ENCODE measurements around the gene SEMA3A.

SEMA3A gene

GRCh38 chr7:84142726-84143125, 51.9 kb downstream of the SEMA3A start:
- TF ChIP-seq EZH2phosphoT487 (conservative IDR thresholded peaks at IDR 0.05; ENCODE audit: low read length): no peak
- TF ChIP-seq CTCF (IDR thresholded peaks at IDR 0.05; ENCODE audit: insufficient read depth, low read length, poor library complexity, severe bottlenecking): no peak
- H3K79me2 ChIP-seq (ENCODE audit: insufficient read depth, low read length): no peaks in the 10 kb centered on the region

GRCh38 chr7:84139986-84140729, 54.4 kb downstream of the SEMA3A start:
- no peak overlapping the region for H3K9ac ChIP-seq (ENCODE audit: low read length)
- H3K9me2 ChIP-seq (replicated peaks; ENCODE audit: insufficient read depth, low read length): no peaks in the 10 kb centered on the region
- no peaks in the 10 kb centered on the region for H3K9me3 ChIP-seq (ENCODE audit: insufficient read depth, low read length)
- no peaks in the 10 kb centered on the region for H3F3A ChIP-seq (ENCODE audit: insufficient read depth)
- H3K27me3 ChIP-seq (ENCODE audit: low read length): no peaks in the 10 kb centered on the region
- no peak overlapping the region for H3K4me3 ChIP-seq (ENCODE audit: insufficient read depth, low read length, poor library complexity, severe bottlenecking)
- no peak for TF ChIP-seq EZH2phosphoT487 (conservative IDR thresholded peaks at IDR 0.05; ENCODE audit: low read length)
- no peak for TF ChIP-seq CTCF (IDR thresholded peaks at IDR 0.05; ENCODE audit: insufficient read depth, low read length, poor library complexity, severe bottlenecking)
- H3K27ac ChIP-seq (ENCODE audit: low read depth, low read length): no peak overlapping the region
- H3K36me3 ChIP-seq (ENCODE audit: low read length): no peaks in the 10 kb centered on the region
- no peak overlapping the region for H3K4me2 ChIP-seq (ENCODE audit: low read depth, low read length, poor library complexity, severe bottlenecking)
- H4K20me1 ChIP-seq (ENCODE audit: low read depth, low read length): no peaks in the 10 kb centered on the region; the same call in 1 of the 2 replicates
- H2AFZ ChIP-seq (ENCODE audit: low read depth, low read length, severe bottlenecking): no peak overlapping the region
- no peaks in the 10 kb centered on the region for H3K79me2 ChIP-seq (ENCODE audit: insufficient read depth, low read length)

More at GRCh38 chr7:84142726-84143125, 51.9 kb downstream of the SEMA3A start:
- H2AFZ ChIP-seq (ENCODE audit: low read depth, low read length, severe bottlenecking): no peak overlapping the region
- H3K36me3 ChIP-seq (ENCODE audit: low read length): no peaks in the 10 kb centered on the region
- H3K4me2 ChIP-seq (ENCODE audit: low read depth, low read length, poor library complexity, severe bottlenecking): no peak overlapping the region
- no peaks in the 10 kb centered on the region for H3F3A ChIP-seq (ENCODE audit: insufficient read depth)
- no peaks in the 10 kb centered on the region for H3K9me2 ChIP-seq (replicated peaks; ENCODE audit: insufficient read depth, low read length)
- H3K9ac ChIP-seq (ENCODE audit: low read length): no peak overlapping the region
- H3K27me3 ChIP-seq (ENCODE audit: low read length): no peaks in the 10 kb centered on the region
- no peaks in the 10 kb centered on the region for H3K9me3 ChIP-seq (ENCODE audit: insufficient read depth, low read length)
- no peaks in the 10 kb centered on the region; the same call in 1 of the 2 replicates for H4K20me1 ChIP-seq (ENCODE audit: low read depth, low read length)
- no peak overlapping the region for H3K27ac ChIP-seq (ENCODE audit: low read depth, low read length)
- no peak overlapping the region for H3K4me3 ChIP-seq (ENCODE audit: insufficient read depth, low read length, poor library complexity, severe bottlenecking)

- H3K27ac ChIP-seq (ENCODE audit: low read depth, low read length): no peak overlapping the region
- no peak overlapping the region for H3K4me2 ChIP-seq (ENCODE audit: low read depth, low read length, poor library complexity, severe bottlenecking)
- no peak overlapping the region for H3K4me3 ChIP-seq (ENCODE audit: insufficient read depth, low read length, poor library complexity, severe bottlenecking)
- no peaks in the 10 kb centered on the region for H3K9me2 ChIP-seq (replicated peaks; ENCODE audit: insufficient read depth, low read length)
- no peaks in the 10 kb centered on the region for H3K9me3 ChIP-seq (ENCODE audit: insufficient read depth, low read length)
- no peaks in the 10 kb centered on the region; the same call in 1 of the 2 replicates for H4K20me1 ChIP-seq (ENCODE audit: low read depth, low read length)
- H3K36me3 ChIP-seq (ENCODE audit: low read length): no peaks in the 10 kb centered on the region
- H3F3A ChIP-seq (ENCODE audit: insufficient read depth): no peaks in the 10 kb centered on the region
- no peaks in the 10 kb centered on the region for H3K27me3 ChIP-seq (ENCODE audit: low read length)
- TF ChIP-seq CTCF (IDR thresholded peaks at IDR 0.05; ENCODE audit: insufficient read depth, low read length, poor library complexity, severe bottlenecking) (no peak), EZH2phosphoT487 (conservative IDR thresholded peaks at IDR 0.05; ENCODE audit: low read length) (no peak)
- H3K9ac ChIP-seq (ENCODE audit: low read length): no peak overlapping the region
- no peaks in the 10 kb centered on the region for H3K79me2 ChIP-seq (ENCODE audit: insufficient read depth, low read length)
- no peak overlapping the region for H2AFZ ChIP-seq (ENCODE audit: low read depth, low read length, severe bottlenecking)
Observed at GRCh38 chr7:84138411-84138810, 56.2 kb downstream of the SEMA3A start.

Measured in SU-DHL-6 (cell line).